ENCODE results near the gene PRRT1B.

- no peak for TF ChIP-seq CTCF (IDR thresholded peaks at IDR 0.05; ENCODE audit: insufficient read depth, low read length, poor library complexity, severe bottlenecking)
- no peak for TF ChIP-seq EZH2phosphoT487 (conservative IDR thresholded peaks at IDR 0.05; ENCODE audit: low read length)
Measured at GRCh38 chr9:131603199-131603598, 57.9 kb downstream of the PRRT1B start.
